Fibroblast of upper back skin (primary cell): ENCODE results near the gene MRPL38.
"Not testable (repeated sequence)": the region's sequence is repeated elsewhere in the genome, so short reads cannot be mapped to it uniquely, and the experiment has no call there.

Source experiments
- DNase-seq: peaks from one replicate; pipeline ENCODE4 v3.0.0-alpha.2; 2013

The MRPL38 gene

GRCh38 chr17:75895370-75896155 is 9.1 kb downstream of the MRPL38 start:
- DNase-seq, result no peak

- no peak for DNase-seq
Measured at GRCh38 chr17:75894049-75894733, 10.5 kb downstream of the MRPL38 start.

GRCh38 chr17:75893305-75894048 is 11.2 kb downstream of the MRPL38 start:
- no peak for DNase-seq

GRCh38 chr17:75892556-75893224 is 12.0 kb downstream of the MRPL38 start:
- DNase-seq, result no peak

GRCh38 chr17:75891605-75892555 is 12.8 kb downstream of the MRPL38 start:
- no peak for DNase-seq

- DNase-seq, result no peak
Measured at GRCh38 chr17:75891022-75891604, 13.6 kb downstream of the MRPL38 start.

GRCh38 chr17:75889454-75889853 is 15.2 kb downstream of the MRPL38 start:
- DNase-seq, result no peak

GRCh38 chr17:75888484-75888883 is 16.2 kb downstream of the MRPL38 start:
- DNase-seq, result no peak

- DNase-seq, result not testable (repeated sequence)
Measured at GRCh38 chr17:75885860-75886259, 18.8 kb downstream of the MRPL38 start.

- no peak for DNase-seq
Measured at GRCh38 chr17:75885431-75885830, 19.3 kb downstream of the MRPL38 start.

GRCh38 chr17:75881678-75882454 is 22.8 kb downstream of the MRPL38 start:
- DNase-seq, result no peak

GRCh38 chr17:75880266-75880665 is 24.4 kb downstream of the MRPL38 start:
- DNase-seq, result no peak

- DNase-seq, result peak; percentile 33
Measured at GRCh38 chr17:75878174-75878998, 26.3 kb downstream of the MRPL38 start, which contains the start of gene TRIM47. TSS of gene TRIM47 (minus strand) at chr17:75878581. CDS start at chr17:75878548, 33 bp downstream.

- DNase-seq, result peak; percentile 37
Measured at GRCh38 chr17:75877752-75878173, 26.9 kb downstream of the MRPL38 start.

- peak; percentile 90 for DNase-seq
Measured at GRCh38 chr17:75876938-75877751, 27.5 kb downstream of the MRPL38 start.

GRCh38 chr17:75876190-75876937 is 28.3 kb downstream of the MRPL38 start:
- no peak for DNase-seq

- no peak for DNase-seq
Measured at GRCh38 chr17:75875940-75876189, 28.8 kb downstream of the MRPL38 start.
